Trophoblast cell (in vitro differentiated cells and primary cell): ENCODE measurements around the gene CNRIP1.
A peak's percentile ranks its signal among the peaks of the same experiment; 100 is the strongest.
"Not testable (repeated sequence)": the region's sequence is repeated elsewhere in the genome, so short reads cannot be mapped to it uniquely, and the experiment has no call there.

Source experiments
- DNase-seq, 2 donors: peaks; one replicate each; pipeline ENCODE4 v3.0.0-alpha.2; 2016
- H2AFZ ChIP-seq: 2 replicates; pipeline ENCODE4 v1.6.1; 2013; ENCODE audit warnings: low read length, moderate library complexity, mild to moderate bottlenecking; ENCODE audit not compliant: insufficient read depth, poor library complexity
- H2AK5ac ChIP-seq: 2 replicates; pipeline ENCODE4 v1.6.1; 2013; ENCODE audit warnings: mild to moderate bottlenecking, low read length
- H2BK120ac ChIP-seq: 2 replicates; pipeline ENCODE4 v1.6.1; 2013; ENCODE audit warnings: low read length, mild to moderate bottlenecking, moderate library complexity; ENCODE audit not compliant: insufficient read depth, poor library complexity
- H2BK12ac ChIP-seq: 2 replicates; pipeline ENCODE4 v1.6.1; 2013; ENCODE audit warnings: mild to moderate bottlenecking, low read length, moderate library complexity
- H2BK5ac ChIP-seq: 2 replicates; pipeline ENCODE4 v1.6.1; 2013; ENCODE audit warnings: low read length, low read depth, moderate library complexity, mild to moderate bottlenecking; ENCODE audit not compliant: poor library complexity
- H3K14ac ChIP-seq: 2 replicates; pipeline ENCODE4 v1.6.1; 2013; ENCODE audit warnings: mild to moderate bottlenecking, low read length
- H3K18ac ChIP-seq: 2 replicates; pipeline ENCODE4 v1.6.1; 2013; ENCODE audit warnings: mild to moderate bottlenecking, low read length
- H3K23ac ChIP-seq: 2 replicates; pipeline ENCODE4 v1.6.1; 2013; ENCODE audit warnings: low read length
- H3K27ac ChIP-seq: 2 replicates; pipeline ENCODE4 v1.5.1; 2013; ENCODE audit warnings: low read depth, mild to moderate bottlenecking, inconsistent platforms, low read length, moderate library complexity
- H3K27me3 ChIP-seq: 2 replicates; pipeline ENCODE4 v1.6.1; 2013; ENCODE audit warnings: inconsistent platforms, mild to moderate bottlenecking, low read length, moderate library complexity; ENCODE audit not compliant: insufficient read depth
- H3K36me3 ChIP-seq, 2 experiments: 1 replicate in 1 of 2; 2 replicates in 1 of 2; pipeline ENCODE4 v1.6.1; 2013; ENCODE audit warnings: low read length in 2 of 2, mild to moderate bottlenecking in 2 of 2, moderate library complexity in 1 of 2; ENCODE audit not compliant: insufficient read depth in 2 of 2, control insufficient read depth in 1 of 2
- H3K4ac ChIP-seq: 2 replicates; pipeline ENCODE4 v1.6.1; 2013; ENCODE audit warnings: low read depth, mild to moderate bottlenecking, low read length, moderate library complexity
- H3K4me1 ChIP-seq, 2 experiments: 1 replicate in 1 of 2; 2 replicates in 1 of 2; pipeline ENCODE4 v1.6.1; 2013; ENCODE audit warnings: low read length in 2 of 2, mild to moderate bottlenecking in 2 of 2, moderate library complexity in 1 of 2; ENCODE audit not compliant: insufficient read depth in 2 of 2, control insufficient read depth in 1 of 2
- H3K4me2 ChIP-seq: 2 replicates; pipeline ENCODE4 v1.6.1; 2013; ENCODE audit warnings: inconsistent platforms, mild to moderate bottlenecking, low read length, moderate library complexity
- H3K4me3 ChIP-seq: 2 replicates; pipeline ENCODE4 v1.5.1; 2013; ENCODE audit warnings: mild to moderate bottlenecking, low read depth, low read length, inconsistent platforms
- H3K79me1 ChIP-seq: one replicate; pipeline ENCODE4 v1.6.1; 2013; ENCODE audit warnings: low read length
- H3K79me2 ChIP-seq: 2 replicates; pipeline ENCODE4 v1.6.1; 2013; ENCODE audit warnings: low read length, mild to moderate bottlenecking; ENCODE audit not compliant: control insufficient read depth, insufficient read depth, poor library complexity
- H3K9ac ChIP-seq: 2 replicates; pipeline ENCODE4 v1.6.1; 2013; ENCODE audit warnings: mild to moderate bottlenecking, low read length
- H3K9me3 ChIP-seq: 2 replicates; pipeline ENCODE4 v1.6.1; 2013; ENCODE audit warnings: low read depth, mild to moderate bottlenecking, control low read depth, inconsistent platforms, low read length; ENCODE audit not compliant: insufficient read depth
- H4K12ac ChIP-seq: 2 replicates; pipeline ENCODE4 v1.6.1; 2013; ENCODE audit warnings: low read depth, mild to moderate bottlenecking, low read length, moderate library complexity
- H4K8ac ChIP-seq: 2 replicates; pipeline ENCODE4 v1.6.1; 2013; ENCODE audit warnings: low read depth, mild to moderate bottlenecking, low read length, moderate library complexity
- H4K91ac ChIP-seq: one replicate; pipeline ENCODE4 v1.6.1; 2013; ENCODE audit warnings: low read depth, mild to moderate bottlenecking, low read length, moderate library complexity
- WGBS: extraction: QIAGEN DNeasy Blood & Tissue Kit; methylation state at CpG from one replicate; pipeline ENCODE4 v1.1.7; 2013; ENCODE audit warnings: missing lambda C conversion rate; ENCODE audit not compliant: insufficient read length, insufficient coverage; ENCODE audit errors: extremely low coverage; 5-methylcytosine and 5-hydroxymethylcytosine counted together

The CNRIP1 gene

DNA sequence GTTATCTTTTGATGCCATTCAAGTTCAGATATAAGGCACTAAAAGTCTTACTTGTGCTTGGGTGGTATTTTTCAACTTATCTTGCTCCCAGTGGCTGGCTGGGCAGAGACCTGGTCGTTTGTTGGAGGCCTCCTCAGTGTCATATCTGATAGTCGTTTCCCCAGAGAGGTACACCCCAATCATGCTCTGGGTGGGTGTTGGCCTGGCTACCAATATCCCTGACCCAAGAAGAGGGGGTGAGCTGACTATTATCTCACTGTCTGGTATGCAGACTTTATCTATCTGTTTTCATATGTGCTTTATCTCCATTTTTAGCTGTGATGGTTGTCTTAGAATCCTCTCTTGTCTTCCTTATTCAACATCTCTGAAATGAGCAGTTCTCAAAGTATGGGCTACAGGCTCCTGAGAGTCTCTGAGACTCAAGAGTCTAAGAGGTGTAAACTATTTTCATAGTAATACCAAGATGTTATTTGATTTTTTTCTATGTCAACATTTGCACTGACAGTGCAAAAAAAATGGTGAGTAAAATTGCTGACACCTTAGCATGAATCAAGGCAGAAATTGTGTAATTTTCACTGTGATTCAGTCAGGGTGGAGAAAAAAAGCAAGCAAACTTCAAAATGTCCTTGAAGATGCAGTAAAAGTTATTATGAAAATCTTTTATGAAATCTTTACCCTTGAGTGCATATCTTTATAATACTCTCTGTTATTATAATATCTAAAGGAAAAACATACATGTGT lies 33.1 kb upstream of the CNRIP1 start:
- H3K4ac ChIP-seq, result no peak overlapping the region
- H3K14ac ChIP-seq, result no peak overlapping the region
- H3K27me3 ChIP-seq, result no peaks in the 10 kb centered on the region
- no peak overlapping the region for H4K8ac ChIP-seq
- no peaks in the 10 kb centered on the region for H3K79me2 ChIP-seq
- H2BK120ac ChIP-seq, result no peak overlapping the region
- H4K12ac ChIP-seq, result no peak overlapping the region
- no peaks in the 10 kb centered on the region for H3K9me3 ChIP-seq
- no peak overlapping the region for H4K91ac ChIP-seq
- H3K9ac ChIP-seq, result no peak overlapping the region
- no peak overlapping the region for H3K4me2 ChIP-seq
- H3K4me3 ChIP-seq, result no peak overlapping the region
- H3K23ac ChIP-seq, result no peak overlapping the region
- no peak overlapping the region for H2AK5ac ChIP-seq
- H2BK12ac ChIP-seq, result no peak overlapping the region
- no peaks in the 10 kb centered on the region for H3K36me3 ChIP-seq
- DNase-seq, result no peak
- H3K27ac ChIP-seq, result no peak overlapping the region
- H3K18ac ChIP-seq, result no peak overlapping the region
- peaks cover 0 to 2% of the 10 kb centered on the region in 2 experiments for H3K4me1 ChIP-seq
- H2AFZ ChIP-seq, result no peak overlapping the region
- no peak overlapping the region for H2BK5ac ChIP-seq
- no peaks in the 10 kb centered on the region for H3K79me1 ChIP-seq
- WGBS, result no CpG with 5 or more reads among the region's 2 CpGs

GRCh38 chr2:68351997-68352396 lies 32.2 kb upstream of the CNRIP1 start:
- Histone ChIP-seq H3K27ac (no peak overlapping the region), H3K79me1 (no peaks in the 10 kb centered on the region), H2AFZ (no peak overlapping the region), H3K14ac (no peak overlapping the region), H2AK5ac (no peak overlapping the region), H3K9ac (no peak overlapping the region), H3K79me2 (no peaks in the 10 kb centered on the region), H3K4me1 (peaks cover 0 to 2% of the 10 kb centered on the region in 2 experiments), H3K23ac (no peak overlapping the region), H3K27me3 (no peaks in the 10 kb centered on the region), H3K4ac (no peak overlapping the region), H3K36me3 (no peaks in the 10 kb centered on the region), H2BK120ac (no peak overlapping the region), H3K9me3 (no peaks in the 10 kb centered on the region), H4K8ac (no peak overlapping the region), H3K18ac (no peak overlapping the region), H3K4me3 (no peak overlapping the region), H3K4me2 (no peak overlapping the region), H2BK5ac (no peak overlapping the region), H2BK12ac (no peak overlapping the region), H4K91ac (no peak overlapping the region), H4K12ac (no peak overlapping the region)
- DNase-seq, result no peak
- WGBS, result no CpG with 5 or more reads among the region's 6 CpGs

DNA sequence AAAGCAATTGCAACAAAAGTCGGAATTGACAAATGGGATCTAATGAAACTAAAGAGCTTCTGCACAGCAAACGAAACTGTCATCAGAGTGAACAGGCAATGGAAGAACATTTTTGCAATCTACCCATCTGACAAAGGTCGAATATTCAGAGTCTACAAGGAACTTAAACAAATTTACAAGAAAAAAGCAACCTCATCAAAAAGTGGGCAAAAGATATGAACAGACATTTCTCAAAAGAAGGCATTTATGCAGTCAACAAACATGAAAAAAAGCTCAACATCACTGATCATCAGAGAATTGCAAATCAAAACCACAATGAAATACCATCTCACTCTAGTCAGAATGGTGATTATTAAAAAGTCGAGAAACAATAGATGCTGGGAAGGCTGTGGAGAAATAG lies 29.3 kb upstream of the CNRIP1 start:
- not testable (repeated sequence) for H3K79me1 ChIP-seq, H2AK5ac ChIP-seq, H3K79me2 ChIP-seq, H3K4me2 ChIP-seq, H2BK120ac ChIP-seq, H3K9ac ChIP-seq, H4K91ac ChIP-seq, H3K27me3 ChIP-seq, H3K18ac ChIP-seq, H2BK5ac ChIP-seq, H3K4me3 ChIP-seq, H3K4ac ChIP-seq, H3K36me3 ChIP-seq, H3K4me1 ChIP-seq, H3K27ac ChIP-seq, H4K12ac ChIP-seq, H4K8ac ChIP-seq, DNase-seq, H3K14ac ChIP-seq, H3K23ac ChIP-seq, H2BK12ac ChIP-seq, H3K9me3 ChIP-seq, H2AFZ ChIP-seq
- WGBS, result no CpG with 5 or more reads among the region's 4 CpGs

GRCh38 chr2:68345129-68345875 lies 25.6 kb upstream of the CNRIP1 start:
- Histone ChIP-seq H3K9me3 (no peaks in the 10 kb centered on the region), H4K8ac (no peak overlapping the region), H3K23ac (no peak overlapping the region), H2BK12ac (no peak overlapping the region), H3K27ac (no peak overlapping the region), H3K14ac (peak overlapping the region; percentile 67), H4K91ac (no peak overlapping the region), H3K27me3 (no peaks in the 10 kb centered on the region), H3K18ac (no peak overlapping the region), H2BK120ac (no peak overlapping the region), H3K36me3 (no peaks in the 10 kb centered on the region), H2BK5ac (no peak overlapping the region), H3K4me3 (no peak overlapping the region), H2AFZ (no peak overlapping the region), H4K12ac (no peak overlapping the region), H3K9ac (no peak overlapping the region), H3K79me1 (no peaks in the 10 kb centered on the region), H3K4me1 (no peaks in the 10 kb centered on the region), H3K4me2 (no peak overlapping the region), H2AK5ac (no peak overlapping the region), H3K79me2 (no peaks in the 10 kb centered on the region), H3K4ac (no peak overlapping the region)
- no peak for DNase-seq
- no CpG with 5 or more reads among the region's 9 CpGs for WGBS
